NCI-H69 (cell line): Measurements from ENCODE around the gene STOX1.
"Not testable (repeated sequence)": the region's sequence is repeated elsewhere in the genome, so short reads cannot be mapped to it uniquely, and the experiment has no call there.

ENCODE experiments used
- DNase-seq: peaks from one replicate; lab custom pipeline; 2025; lab: John Stamatoyannopoulos, UW

Gene STOX1, protein sequence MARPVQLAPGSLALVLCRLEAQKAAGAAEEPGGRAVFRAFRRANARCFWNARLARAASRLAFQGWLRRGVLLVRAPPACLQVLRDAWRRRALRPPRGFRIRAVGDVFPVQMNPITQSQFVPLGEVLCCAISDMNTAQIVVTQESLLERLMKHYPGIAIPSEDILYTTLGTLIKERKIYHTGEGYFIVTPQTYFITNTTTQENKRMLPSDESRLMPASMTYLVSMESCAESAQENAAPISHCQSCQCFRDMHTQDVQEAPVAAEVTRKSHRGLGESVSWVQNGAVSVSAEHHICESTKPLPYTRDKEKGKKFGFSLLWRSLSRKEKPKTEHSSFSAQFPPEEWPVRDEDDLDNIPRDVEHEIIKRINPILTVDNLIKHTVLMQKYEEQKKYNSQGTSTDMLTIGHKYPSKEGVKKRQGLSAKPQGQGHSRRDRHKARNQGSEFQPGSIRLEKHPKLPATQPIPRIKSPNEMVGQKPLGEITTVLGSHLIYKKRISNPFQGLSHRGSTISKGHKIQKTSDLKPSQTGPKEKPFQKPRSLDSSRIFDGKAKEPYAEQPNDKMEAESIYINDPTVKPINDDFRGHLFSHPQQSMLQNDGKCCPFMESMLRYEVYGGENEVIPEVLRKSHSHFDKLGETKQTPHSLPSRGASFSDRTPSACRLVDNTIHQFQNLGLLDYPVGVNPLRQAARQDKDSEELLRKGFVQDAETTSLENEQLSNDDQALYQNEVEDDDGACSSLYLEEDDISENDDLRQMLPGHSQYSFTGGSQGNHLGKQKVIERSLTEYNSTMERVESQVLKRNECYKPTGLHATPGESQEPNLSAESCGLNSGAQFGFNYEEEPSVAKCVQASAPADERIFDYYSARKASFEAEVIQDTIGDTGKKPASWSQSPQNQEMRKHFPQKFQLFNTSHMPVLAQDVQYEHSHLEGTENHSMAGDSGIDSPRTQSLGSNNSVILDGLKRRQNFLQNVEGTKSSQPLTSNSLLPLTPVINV

DNA sequence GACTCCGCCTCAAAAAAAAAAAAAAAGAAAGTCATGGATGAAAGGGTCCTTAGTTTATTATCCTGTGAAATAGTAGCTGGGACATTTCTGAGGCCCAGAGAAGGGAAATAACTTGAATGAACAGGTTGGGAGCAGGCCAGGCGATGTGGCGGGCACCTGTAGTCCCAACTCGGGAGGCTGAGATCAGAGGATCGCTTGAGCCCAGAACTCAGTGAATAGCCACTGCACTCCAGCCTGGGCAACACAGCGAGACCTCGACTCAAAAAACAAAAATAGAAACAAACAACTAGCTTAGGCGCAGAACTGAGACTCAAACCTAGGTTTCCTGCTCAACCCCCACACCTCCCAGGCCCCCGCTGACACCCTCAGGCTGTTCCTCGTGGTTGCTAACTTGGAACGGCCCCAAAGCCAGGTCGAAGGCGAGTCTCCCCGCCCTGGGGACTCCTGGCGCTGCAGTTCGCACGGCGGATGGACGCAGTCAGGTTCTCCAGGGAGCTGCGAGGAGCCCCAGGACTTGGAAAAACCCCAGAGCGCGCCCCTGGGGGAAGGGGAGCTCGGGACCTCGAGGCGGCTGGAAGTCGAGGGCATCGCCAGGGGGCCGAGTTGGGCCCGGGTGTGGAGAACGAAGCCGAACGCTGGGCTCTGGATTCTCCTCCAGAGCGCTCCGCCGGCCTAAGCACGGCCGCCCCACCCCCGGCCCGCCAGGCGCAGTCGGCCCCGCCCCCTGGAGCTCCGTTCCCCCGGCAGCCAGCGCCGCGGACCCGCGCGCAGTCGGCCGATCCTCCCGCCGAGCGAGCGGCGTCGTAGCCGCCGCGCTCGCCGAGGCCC, at the start of gene STOX1:
Gene STOX1 (plus strand): TSS at position 768 of the 828 bp plus-strand sequence. CDS start 93 bp downstream, outside the sequence.
- peak; percentile 83 for DNase-seq

DNA sequence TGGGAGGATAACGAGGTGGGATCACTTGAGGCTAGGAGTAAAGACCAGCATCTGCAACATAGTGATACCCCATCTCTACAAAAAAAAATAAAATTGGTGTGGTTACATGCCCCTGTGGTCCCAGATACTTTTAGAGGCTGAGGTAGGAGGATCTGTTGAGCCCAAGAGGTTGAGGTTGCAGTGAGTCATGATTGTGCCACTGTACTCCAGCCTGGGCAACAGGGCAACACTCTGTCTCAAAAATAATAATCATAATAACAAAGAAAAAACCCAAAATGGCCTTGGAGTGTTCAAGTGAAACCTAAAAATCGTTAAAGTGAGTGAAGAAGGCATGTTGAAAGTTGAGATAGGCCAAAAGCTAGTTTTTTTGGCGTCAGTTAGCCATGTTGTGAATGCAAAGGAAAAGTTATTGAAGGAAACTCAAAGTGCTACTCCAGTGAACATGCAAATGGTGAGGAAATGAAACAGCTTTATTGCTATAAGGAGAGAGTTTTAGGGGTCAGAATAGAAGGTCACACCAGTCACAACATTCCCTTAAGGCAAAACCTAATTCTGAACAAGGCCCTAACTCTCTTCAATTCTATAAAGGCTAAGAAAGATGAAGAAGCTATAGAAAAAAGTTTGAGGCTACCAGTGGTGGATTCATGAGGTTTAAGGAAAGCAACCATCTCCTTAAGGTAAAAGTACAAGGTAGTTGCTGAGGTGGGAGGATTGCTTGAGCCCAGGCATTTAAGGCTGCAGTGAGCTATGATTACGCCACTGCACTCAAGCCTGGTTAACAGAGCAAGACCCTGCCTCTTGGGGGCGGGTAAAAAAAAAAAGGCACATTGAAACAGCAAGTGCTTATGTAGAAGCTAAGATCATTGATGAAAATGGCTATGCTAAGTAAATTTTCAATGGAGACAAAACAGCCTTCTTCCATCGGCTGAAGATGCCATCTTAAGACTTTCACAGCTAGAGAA, 45.4 kb upstream of the STOX1 start:
- no peak for DNase-seq

DNA sequence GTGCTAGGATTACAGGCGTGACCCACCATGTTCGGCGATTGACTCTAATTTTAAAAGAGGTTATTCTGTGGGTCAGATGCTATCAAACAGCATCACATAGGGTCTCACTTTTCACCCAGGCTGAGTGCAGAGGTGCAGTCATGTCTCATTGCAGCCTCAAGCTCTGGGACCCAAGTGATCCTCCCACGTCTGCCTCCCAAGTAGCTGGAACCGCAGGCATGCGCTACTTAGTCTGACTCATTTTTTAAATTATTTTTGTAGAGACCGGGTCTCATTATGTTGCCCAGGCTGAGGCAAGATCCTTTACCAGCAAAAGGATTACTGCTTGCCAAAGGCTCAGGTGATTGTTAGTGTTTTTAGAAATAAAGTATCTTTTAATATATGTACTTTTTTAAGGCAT, 42.9 kb upstream of the STOX1 start:
- DNase-seq: no peak

DNA sequence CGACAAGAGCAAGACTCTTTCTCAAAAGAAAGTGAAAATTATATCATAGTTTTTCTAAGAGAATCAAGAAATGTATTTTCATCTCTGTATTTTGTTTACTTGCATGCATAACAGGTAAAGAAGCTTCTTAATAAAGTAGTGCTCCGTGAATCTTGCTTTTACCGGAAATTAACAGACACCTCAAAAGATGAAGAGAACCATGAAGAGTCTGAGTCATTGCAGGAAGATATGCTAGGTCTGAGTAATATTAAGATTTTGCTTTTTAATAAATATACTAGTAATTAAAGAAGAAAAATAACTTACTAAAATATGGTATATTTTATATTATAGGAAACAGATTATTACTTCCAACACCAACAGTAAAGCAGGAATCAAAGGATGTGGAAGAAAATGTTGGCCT, 39.5 kb upstream of the STOX1 start:
- DNase-seq: no peak

DNA sequence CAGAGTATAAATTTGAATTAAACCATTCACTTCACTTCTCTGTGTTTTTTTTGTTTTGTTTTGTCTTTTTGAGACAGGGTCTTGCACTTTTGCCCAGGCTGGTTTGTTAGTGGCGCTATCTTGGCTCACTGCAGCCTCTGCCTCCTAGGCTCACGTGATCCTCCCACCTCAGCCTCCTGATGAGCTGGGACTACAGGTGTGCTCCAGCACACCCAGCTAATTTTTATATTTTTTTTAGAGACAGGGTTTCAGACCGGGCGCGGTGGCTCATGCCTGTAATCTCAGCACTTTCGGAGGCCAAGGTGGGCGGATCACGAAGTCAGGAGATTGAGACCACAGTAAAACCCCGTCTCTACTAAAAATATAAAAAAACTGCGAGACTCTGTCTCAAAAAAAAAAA, 36.9 kb upstream of the STOX1 start:
- DNase-seq: no peak

DNA sequence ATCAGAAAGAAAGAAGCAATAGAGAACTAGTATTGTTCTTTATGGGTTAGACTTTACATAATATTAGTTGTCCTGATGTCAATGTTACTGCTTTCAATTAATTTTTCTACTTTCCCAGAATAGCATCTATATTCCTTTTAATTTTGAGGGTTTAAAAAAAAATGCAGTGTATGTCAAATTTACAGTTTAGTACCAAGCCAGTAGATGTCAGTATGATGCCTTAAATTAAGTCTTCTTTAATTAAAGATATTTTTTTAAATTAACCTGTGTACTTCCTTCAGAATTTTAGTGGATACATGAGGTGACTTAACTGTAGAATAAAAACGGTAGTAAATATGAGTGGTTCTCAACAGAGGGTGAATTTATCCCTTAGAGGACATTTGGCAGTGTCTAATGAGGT, 35.2 kb upstream of the STOX1 start:
- DNase-seq: no peak

DNA sequence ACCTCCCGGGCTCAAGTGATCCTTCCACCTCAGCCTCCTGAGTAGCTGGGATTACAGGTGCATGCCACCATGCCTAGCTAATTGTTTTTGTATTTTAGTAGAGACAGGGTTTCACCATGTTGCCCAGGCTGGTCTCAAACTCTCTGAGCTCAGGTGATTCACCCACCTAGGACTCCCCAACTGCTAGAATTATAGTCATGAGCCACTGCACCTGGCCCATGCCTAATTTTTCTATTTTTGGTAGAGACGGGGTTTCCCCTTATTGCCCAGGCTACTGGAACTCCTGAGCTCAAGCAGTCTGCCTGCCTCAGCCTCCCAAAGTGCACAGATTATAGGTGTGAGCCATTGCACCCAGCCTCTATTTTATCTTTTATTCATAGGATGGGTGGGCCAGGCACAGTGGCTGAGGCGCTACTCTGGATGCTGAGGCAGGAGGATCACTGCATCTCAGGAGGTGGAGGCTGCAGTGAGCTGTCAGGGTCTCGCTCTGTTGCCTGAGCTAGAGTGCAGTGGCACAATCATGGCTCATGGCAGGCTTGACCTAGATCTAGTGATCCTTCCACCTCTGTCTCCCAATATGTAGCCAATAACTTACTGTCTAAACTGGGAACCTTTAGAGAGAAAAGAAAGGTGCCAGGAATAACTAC, 31.3 kb upstream of the STOX1 start:
- no peak for DNase-seq

DNA sequence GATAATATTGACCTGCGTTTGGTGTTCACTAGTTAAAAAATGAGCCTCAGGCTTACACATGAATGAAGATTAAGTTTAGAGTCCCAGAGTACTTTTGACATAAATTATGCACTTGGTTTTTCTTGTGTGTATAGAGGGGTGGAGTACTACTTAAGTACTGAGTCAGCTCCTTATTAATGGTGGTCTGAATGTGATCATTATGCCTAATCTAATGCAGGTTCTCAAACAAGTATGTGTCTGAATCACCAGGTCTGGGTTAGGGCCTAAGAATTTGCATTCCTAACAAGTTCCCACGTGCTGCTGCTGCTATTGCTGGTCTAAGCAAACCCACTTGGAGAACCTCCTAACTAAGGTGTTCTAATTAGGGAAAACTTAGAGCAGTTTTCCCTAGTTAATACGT, 30.7 kb upstream of the STOX1 start:
- no peak for DNase-seq

DNA sequence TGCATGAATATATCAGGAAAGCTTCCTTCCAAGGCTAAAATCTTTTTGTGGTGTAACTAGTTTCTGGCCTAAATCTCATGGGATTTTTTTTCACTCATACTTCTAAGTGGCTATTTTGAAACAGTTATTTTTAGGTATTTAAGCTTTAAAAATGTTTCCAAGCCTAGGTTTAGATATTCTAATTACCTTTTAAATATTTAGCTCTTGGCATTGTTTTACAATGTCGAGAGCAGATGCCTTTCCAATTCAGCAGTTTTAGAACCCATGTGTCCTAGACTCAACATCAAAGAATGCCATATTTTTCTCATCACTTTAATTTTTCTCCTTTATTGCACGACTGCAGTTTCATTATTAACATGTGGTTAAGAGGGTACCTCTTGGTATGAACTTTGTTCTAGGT, 27.1 kb upstream of the STOX1 start:
- DNase-seq: no peak

DNA sequence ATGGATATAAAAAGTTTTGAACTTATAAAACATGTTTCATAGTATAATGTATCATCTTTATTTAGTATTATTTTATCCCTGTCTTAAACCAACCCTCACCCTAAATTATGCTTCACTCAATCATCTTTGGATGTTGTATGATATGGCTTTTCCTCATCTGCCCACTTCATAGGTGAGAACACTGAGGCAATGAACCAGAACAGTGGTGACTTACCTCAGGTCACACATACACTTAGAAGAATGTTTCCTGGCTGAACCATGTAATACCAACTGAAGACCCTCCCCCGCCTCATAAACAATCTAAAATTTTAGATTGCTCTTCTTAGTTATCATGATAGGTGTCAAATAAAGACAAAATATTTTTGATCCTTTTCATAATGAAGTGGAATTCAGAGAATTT, 22.6 kb upstream of the STOX1 start:
- no peak for DNase-seq

DNA sequence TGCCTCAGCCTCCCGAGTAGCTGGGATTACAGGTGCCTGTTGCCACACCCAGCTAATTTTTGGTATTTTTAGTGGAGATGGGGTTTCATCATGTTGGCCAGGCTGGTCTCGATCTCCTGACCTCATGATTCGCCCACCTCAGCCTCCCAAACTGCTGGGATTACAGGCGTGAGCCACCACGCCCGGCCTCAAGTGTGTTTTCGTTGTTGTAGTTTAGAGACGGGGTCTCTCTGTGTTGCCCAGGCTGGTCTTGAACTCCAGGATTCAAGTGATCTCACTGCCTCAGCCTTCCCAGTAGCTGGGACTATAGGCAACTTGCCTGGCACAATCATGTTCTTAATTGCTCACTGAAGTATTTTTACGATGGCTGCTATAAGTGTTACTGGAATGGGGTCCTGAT, 16.5 kb upstream of the STOX1 start:
- DNase-seq: not testable (repeated sequence)

DNA sequence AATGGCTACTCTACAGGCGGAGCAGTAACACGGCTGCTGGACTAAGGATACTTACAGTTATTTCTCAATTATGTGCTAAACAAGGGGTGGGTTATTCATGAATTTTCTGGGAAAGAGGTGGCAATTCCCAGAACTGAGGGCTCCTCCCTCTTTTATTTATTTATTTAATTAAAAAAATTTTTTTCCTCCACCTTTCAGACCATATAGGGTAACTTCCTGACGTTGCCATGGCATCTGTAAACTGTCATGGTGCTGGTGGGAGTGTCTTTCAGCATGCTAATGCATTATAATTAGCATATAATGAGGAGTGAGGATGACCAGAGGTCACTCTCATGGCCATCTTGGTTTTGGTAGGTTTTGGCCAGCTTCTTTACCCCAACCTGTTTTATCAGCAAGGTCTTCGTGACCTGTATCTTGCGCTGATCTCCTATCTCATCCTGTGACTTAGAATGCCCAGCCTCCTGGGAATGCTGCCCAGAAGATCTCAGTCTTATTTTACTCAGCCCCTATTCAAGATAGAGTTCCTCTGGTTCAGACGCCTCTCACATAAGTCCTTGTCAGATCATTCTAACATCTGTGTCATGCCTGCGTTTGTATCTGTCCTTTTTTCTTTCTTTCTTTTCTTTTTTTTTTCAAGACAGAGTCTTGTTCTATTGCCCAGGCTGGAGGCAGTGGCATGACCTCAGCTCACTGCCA, 15.9 kb upstream of the STOX1 start:
- no peak for DNase-seq

DNA sequence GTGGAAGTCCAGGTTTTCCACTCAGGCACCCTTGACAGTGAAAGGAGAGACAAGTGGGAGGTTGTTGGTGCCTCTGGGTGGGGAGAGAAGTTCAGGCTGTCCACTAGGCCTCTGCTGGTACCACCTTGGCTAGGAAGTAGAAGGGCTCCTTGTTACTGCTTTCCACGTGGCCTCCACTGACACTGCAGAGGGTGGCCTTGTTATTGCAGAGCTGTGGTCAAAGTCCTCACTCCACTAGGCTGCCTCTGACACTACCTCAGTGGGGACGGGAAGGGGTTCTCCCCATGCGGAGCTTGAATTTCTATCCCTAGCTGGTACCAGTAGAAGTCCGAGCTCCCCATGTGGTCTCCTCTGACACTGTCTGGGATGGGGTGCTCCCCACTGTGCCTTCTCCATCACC, 14.9 kb upstream of the STOX1 start:
- no peak for DNase-seq

DNA sequence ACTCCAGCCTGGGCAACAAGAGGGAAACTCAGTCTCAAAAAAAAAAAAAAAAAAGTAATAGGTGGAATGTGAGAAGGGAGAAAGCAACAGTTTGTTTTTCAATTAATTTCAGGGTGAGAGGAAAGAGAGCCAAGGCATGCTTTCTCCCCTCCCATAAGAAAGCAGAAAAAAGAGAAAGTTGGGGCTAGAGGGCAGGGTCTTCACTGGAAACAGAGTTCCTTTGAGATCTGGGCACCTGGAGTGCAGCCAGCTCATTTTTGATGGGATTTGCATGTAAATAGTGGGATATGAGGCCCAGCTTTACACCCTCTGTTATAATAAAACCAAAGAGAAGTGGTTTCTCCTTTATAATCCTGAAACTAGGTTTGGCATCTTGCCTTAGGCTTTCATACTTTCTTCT, 13.8 kb upstream of the STOX1 start:
- DNase-seq: no peak

DNA sequence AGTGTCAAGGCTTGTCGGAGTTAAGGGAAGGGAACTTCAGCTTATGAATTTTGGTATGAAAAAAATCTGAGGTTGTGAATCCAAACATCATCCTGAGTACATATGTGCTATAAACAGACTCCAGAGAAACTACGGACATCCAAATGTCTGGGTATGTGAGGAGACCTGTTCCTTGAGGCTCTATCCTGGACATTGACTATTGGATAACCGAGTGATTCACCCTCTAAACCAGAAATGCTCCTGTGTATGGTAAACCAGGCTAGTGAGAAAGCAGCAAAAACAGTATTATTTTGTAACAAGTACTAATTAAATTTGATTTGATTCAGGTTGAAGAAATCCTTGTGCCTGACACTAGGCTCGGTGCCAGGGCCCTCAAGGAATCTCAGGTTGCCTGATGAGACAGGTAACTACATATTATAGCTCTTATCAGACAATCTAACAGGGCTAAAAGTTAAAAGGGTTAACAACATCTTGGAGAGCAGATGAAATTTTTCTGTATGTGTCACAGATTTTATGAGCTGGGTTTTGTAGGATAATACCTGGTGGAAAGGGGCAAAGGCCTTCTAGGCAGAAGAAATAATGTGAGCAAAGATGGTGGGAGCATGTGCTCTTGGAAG, 10.4 kb upstream of the STOX1 start:
- DNase-seq: no peak

DNA sequence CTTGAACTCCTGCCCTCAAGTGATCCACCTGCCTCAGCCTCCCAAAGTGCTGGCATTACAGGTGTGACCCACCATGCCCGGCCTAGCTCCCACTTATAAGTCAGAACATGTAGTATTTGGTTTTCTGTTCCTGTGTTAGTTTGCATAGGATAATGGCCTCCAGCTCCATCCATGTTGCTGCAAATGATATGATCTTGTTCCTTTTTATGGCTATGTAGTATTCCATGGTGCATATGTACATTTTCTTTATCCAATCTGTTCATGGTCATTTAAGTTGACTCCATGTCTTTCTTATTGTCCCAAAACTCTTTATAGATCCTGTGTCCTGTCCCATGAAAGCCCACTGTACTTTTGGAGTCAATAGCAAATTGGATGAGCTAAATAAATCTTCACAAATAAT, 7.0 kb upstream of the STOX1 start:
- DNase-seq: not testable (repeated sequence)

DNA sequence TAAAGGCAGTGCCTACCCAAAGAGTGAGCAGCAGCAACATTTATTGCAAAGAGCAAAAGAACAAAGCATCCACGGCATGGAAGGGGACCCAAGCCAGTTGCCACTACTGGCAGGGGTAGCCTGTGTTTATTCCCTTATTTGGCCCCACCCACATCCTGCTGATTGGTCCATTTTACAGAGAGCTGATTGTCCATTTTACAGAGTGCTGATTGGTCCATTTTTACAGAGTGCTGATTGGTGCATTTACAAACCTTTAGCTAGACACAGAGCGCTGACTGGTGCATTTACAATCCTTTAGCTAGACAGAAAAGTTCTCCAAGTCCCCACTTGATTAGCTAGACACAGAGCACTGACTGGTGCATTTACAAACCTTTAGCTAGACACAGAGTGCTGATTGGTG, 4.7 kb upstream of the STOX1 start:
- not testable (repeated sequence) for DNase-seq

DNA sequence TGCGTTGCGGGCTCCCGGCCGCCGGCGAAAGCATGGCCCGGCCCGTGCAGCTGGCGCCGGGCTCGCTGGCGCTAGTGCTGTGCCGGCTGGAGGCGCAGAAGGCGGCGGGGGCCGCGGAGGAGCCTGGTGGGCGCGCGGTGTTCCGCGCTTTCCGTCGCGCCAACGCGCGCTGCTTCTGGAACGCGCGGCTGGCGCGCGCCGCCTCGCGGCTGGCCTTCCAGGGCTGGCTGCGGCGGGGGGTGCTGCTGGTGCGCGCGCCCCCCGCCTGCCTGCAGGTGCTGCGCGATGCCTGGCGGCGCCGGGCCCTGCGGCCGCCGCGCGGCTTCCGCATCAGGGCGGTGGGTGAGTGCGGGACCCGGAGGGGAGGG, 245 bp downstream of the STOX1 start:
- not testable (repeated sequence) for DNase-seq

DNA sequence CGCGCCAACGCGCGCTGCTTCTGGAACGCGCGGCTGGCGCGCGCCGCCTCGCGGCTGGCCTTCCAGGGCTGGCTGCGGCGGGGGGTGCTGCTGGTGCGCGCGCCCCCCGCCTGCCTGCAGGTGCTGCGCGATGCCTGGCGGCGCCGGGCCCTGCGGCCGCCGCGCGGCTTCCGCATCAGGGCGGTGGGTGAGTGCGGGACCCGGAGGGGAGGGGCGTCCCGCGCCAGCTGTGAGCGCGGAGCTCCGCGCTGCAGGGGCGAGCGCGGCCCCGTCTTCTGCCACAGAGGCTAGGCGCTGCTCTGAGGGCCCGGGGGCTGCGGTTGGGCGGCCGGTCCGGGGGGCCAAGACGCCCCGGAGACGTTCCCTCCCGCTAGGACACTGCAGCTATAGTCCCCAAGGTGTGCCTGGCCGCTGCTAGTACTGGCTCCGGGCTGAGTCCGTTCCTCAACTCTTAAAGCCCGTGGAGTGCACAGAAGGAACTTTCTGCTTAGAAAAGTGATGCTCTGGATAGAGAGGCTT, 811 bp downstream of the STOX1 start:
- peak; percentile 22 for DNase-seq
